K562 (cell line): ENCODE measurements around the gene FCRL4. TPM values are rescaled to one million over a fixed set of nuclear protein-coding genes. Genes with fewer than 3 reads are reported as not detected.

Source experiments
- ATAC-seq: fragments of 200-7000 bp; cut with Tn5 transposase; 3 replicates; pipeline ENCODE4 v1.9.1; 2020; ENCODE audit warnings: moderate library complexity
- BruUV-seq: library from RNA; stranded (reverse); fragments of 400-500 nt; replicated peaks from 2 replicates; lab custom pipeline; 2021; lab: Mats Ljungman, UMichigan
- CTCF ChIA-PET: fragments of 300-600 bp; formaldehyde crosslinking; extraction: SDS; loops from one replicate; lab custom pipeline; 2021; ENCODE audit warnings: low intra/inter-chr PET ratio; lab: Yijun Ruan, JAX
- POLR2A ChIA-PET: fragments of 300-600, 350-650 bp; sonication (Branson Sonifier 250); formaldehyde crosslinking; extraction: SDS; loops from one replicate; lab custom pipeline; 2021; ENCODE audit warnings: antibody characterized with exemption, inconsistent platforms; lab: Yijun Ruan, JAX
- DNase-seq, 4 experiments: peaks; one replicate each; pipeline versions ENCODE4 v3.0.0 to v3.0.0-alpha.2; 2011 to 2018; ENCODE audit warnings: low spot score in 3 of 4, mixed read lengths in 3 of 4; ENCODE audit errors: extremely low read depth in 1 of 4
- FAIRE-seq: peaks from 2 replicates; lab custom pipeline; 2011; peaks lifted over from hg19 to GRCh38; lab: Jason Lieb, UNC
- H2AFZ ChIP-seq: 2 replicates; pipeline ENCODE4 v1.6.0; 2011; ENCODE audit warnings: low read depth, low read length, control low read depth, inconsistent platforms
- H3K27ac ChIP-seq: fragments of 200-600 bp; 3 replicates; pipeline ENCODE4 v1.8.0; 2011; ENCODE audit warnings: low read depth, mild to moderate bottlenecking, control low read depth, inconsistent platforms, low read length, moderate library complexity, mixed read lengths; ENCODE audit errors: extremely low read depth
- H3K27me3 ChIP-seq, 2 experiments: fragments of 300-600 bp in 1 of 2; 2 replicates in 1 of 2; 3 replicates in 1 of 2; pipeline versions ENCODE4 v1.6.0 to v1.8.0; 2011; ENCODE audit warnings: inconsistent platforms in 2 of 2, low read length in 2 of 2, mild to moderate bottlenecking in 1 of 2, mixed read lengths in 1 of 2, moderate library complexity in 1 of 2; ENCODE audit not compliant: control insufficient read depth in 2 of 2, insufficient read depth in 2 of 2
- H3K36me3 ChIP-seq: fragments of 300-600 bp; 3 replicates; pipeline ENCODE4 v1.8.0; 2011; ENCODE audit warnings: mild to moderate bottlenecking, low read length, inconsistent platforms; ENCODE audit not compliant: control insufficient read depth, insufficient read depth
- H3K4me1 ChIP-seq, 2 experiments: fragments of 200-600 bp in 1 of 2; replicated peaks in 1 of 2; 2 replicates in 1 of 2; 3 replicates in 1 of 2; pipeline versions ENCODE4 v1.5.1 to v1.8.0; 2011; ENCODE audit warnings: inconsistent platforms in 2 of 2, low read length in 2 of 2, mild to moderate bottlenecking in 1 of 2, mixed read lengths in 1 of 2, moderate library complexity in 1 of 2; ENCODE audit not compliant: control insufficient read depth in 2 of 2, insufficient read depth in 2 of 2
- H3K4me2 ChIP-seq: 2 replicates; pipeline ENCODE4 v1.6.1; 2011; ENCODE audit warnings: low read length, control low read depth, inconsistent platforms, mixed read lengths; ENCODE audit not compliant: insufficient read depth
- H3K4me3 ChIP-seq: fragments of 200-600 bp; sonication (generic), shearing (Covaris generic); 2 replicates; pipeline ENCODE4 v1.5.1; 2016; ENCODE audit warnings: control low read depth, inconsistent platforms
- H3K79me2 ChIP-seq: fragments of 200-600 bp; 3 replicates; pipeline ENCODE4 v1.8.0; 2011; ENCODE audit warnings: low read length, inconsistent platforms; ENCODE audit not compliant: control insufficient read depth, insufficient read depth
- H3K9ac ChIP-seq, 2 experiments: 2 replicates each; pipeline versions ENCODE4 v1.6.0 to v1.6.1; 2011; ENCODE audit warnings: low read depth in 2 of 2, low read length in 2 of 2, control low read depth in 1 of 2, inconsistent platforms in 1 of 2, mild to moderate bottlenecking in 1 of 2, mixed read lengths in 1 of 2; ENCODE audit not compliant: insufficient read depth in 1 of 2
- H3K9me1 ChIP-seq: one replicate; pipeline ENCODE4 v1.6.0; 2011; ENCODE audit warnings: inconsistent platforms, mild to moderate bottlenecking, low read length, moderate library complexity; ENCODE audit not compliant: control insufficient read depth, insufficient read depth
- H3K9me3 ChIP-seq: replicated peaks from 2 replicates; pipeline ENCODE4 v1.5.1; 2011; ENCODE audit warnings: low read depth, low read length, inconsistent platforms; ENCODE audit not compliant: control insufficient read depth, insufficient read depth
- H4K20me1 ChIP-seq: replicated peaks from 2 replicates; pipeline ENCODE4 v1.6.1; 2011; ENCODE audit warnings: low read length, inconsistent platforms, mixed read lengths; ENCODE audit not compliant: control insufficient read depth, insufficient read depth
- ELF2 ChIP-seq: fragments of 250-450 bp; sonication (Bioruptor Pico); IDR thresholded peaks from 2 replicates; pipeline ENCODE4 v1.5.0; 2021; ENCODE audit warnings: mild to moderate bottlenecking
- HDGF ChIP-seq: fragments of 450-650 bp; IDR thresholded peaks from 2 replicates; pipeline ENCODE4 v1.6.1; 2016
- HMG20A ChIP-seq: fragments of 450-650 bp; formaldehyde crosslinking; conservative IDR thresholded peaks from 2 replicates; pipeline ENCODE4 v1.4.0; 2020; ENCODE audit warnings: mild to moderate bottlenecking, mixed read lengths
- MAFG ChIP-seq: fragments of 450-650 bp; conservative IDR thresholded peaks from 2 replicates; pipeline ENCODE4 v1.6.1; 2016; ENCODE audit warnings: missing genetic modification characterization, missing compliant biosample characterization
- MYNN ChIP-seq, 2 experiments: sonication (generic); formaldehyde crosslinking in 1 of 2; IDR thresholded peaks; 2 replicates each; pipeline versions ENCODE4 v1.5.0 to v1.6.1; 2016 to 2020; ENCODE audit warnings: antibody characterized with exemption in 1 of 2, missing genetic modification reagents in 1 of 2
- NCOA4 ChIP-seq: fragments of 450-650 bp; IDR thresholded peaks from 2 replicates; pipeline ENCODE4 v1.6.1; 2018; ENCODE audit warnings: mild to moderate bottlenecking; ENCODE audit not compliant: partially characterized antibody
- PTBP1 ChIP-seq: fragments of 200-400 bp; formaldehyde crosslinking; IDR thresholded peaks from 2 replicates; pipeline ENCODE4 v1.6.1; 2017; ENCODE audit warnings: low read depth, low read length
- SLC30A9 ChIP-seq: fragments of 250-450 bp; sonication (Bioruptor Pico); IDR thresholded peaks from 2 replicates; pipeline ENCODE4 v1.8.0; 2022; ENCODE audit warnings: mild to moderate bottlenecking, moderate library complexity
- TEAD4 ChIP-seq, 2 experiments: sonication (generic) in 1 of 2; formaldehyde crosslinking in 1 of 2; IDR thresholded peaks; 2 replicates each; pipeline versions ENCODE4 v1.6.1 to v1.8.0; 2012 to 2022; ENCODE audit warnings: borderline replicate concordance in 1 of 2, inconsistent platforms in 1 of 2, low read length in 1 of 2, mild to moderate bottlenecking in 1 of 2, missing genetic modification reagents in 1 of 2
- TGIF2 ChIP-seq: sonication (generic); formaldehyde crosslinking; IDR thresholded peaks from 2 replicates; pipeline ENCODE4 v1.8.1; 2022; ENCODE audit warnings: mild to moderate bottlenecking, missing genetic modification reagents, moderate library complexity
- ZBED1 ChIP-seq: IDR thresholded peaks from 2 replicates; pipeline ENCODE4 v1.6.1; 2014
- WGBS: fragments of 100-300 bp; shearing (Covaris generic); methylation state at CpG from one replicate; pipeline ENCODE4 v1.1.6; 2016; ENCODE audit warnings: low coverage, mixed read lengths; ENCODE audit not compliant: insufficient coverage; ENCODE audit errors: missing lambda C conversion rate; 5-methylcytosine and 5-hydroxymethylcytosine counted together
- in situ Hi-C: fragments of 300-500 bp; cut with MboI; formaldehyde crosslinking; loops from 4 replicates; pipeline ENCODE4 v1.15.0; 2018; ENCODE audit warnings: inconsistent platforms, mixed read lengths
- intact Hi-C: fragments of 100-400 bp; cut with micrococcal nuclease; formaldehyde crosslinking; loops from 2 replicates; pipeline ENCODE4 v1.14.2; 2022
- polyA plus RNA-seq, 8 experiments: library from polyadenylated mRNA; depleted of rRNA in 4 of 8; stranded (reverse) in 5 of 8; unstranded in 3 of 8; fragments of >200 nt; fragmentation: Nextera tagmentation in 2 of 8; fragmentation: Illumina TruSeq in 1 of 8; extraction: Ambion mirVana in 2 of 8; extraction: Trizol in 1 of 8; gene quantifications; 2 replicates each; pipeline versions ENCODE4 v1.2.1 to v1.2.3, GENCODE V29; 2011 to 2014; ENCODE audit warnings: inconsistent platforms in 1 of 8, missing spikeins in 1 of 8
- total RNA-seq, 7 experiments: library from RNA; depleted of rRNA in 6 of 7; stranded (reverse); fragments of >200 nt in 6 of 7; fragmentation: Illumina TruSeq in 2 of 7; extraction: Trizol in 2 of 7; gene quantifications; 2 replicates each; pipeline versions ENCODE4 v1.2.1 to v1.2.3, GENCODE V29; 2011 to 2021; ENCODE audit warnings: low replicate concordance in 1 of 7
- TF ChIP-seq, protein P1 (sequence below): fragments of 250-450 bp; sonication (Bioruptor Pico); IDR thresholded peaks from 2 replicates; pipeline ENCODE4 v1.4.0; 2020; ENCODE audit warnings: borderline replicate concordance

The FCRL4 gene
- total and polyA plus RNA-seq, 9 of the 15 experiments (the other 6 are each of a cell fraction or from before 2014, with no cell fraction given) = not detected

DNA sequence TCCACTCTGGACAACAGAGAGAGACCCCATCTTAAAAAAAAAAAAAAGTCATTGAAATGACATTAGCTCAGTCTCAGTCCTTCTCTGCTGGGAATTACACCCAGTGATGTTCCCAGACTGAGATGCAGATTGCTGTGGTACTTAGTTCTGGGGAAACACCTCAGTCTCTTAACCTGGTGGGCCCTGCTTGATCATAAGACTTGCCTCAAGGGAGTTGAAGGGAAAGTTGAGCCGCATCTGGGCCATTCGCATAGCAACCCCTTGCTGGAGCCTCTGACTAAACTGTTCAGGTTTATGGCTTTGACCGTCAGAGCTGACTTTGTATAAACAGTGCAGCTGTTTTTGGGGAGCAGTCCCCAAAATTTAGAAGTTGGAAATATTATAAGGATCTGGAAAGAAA, 13.4 kb downstream of the FCRL4 start (continued):
- TF ChIP-seq ZBED1 (no peak), MYNN (IDR thresholded peaks at IDR 0.05) (no peak), MYNN (CRISPR knock-in tag; IDR thresholded peaks at IDR 0.05) (no peak), HMG20A (no peak), MAFG (tag) (no peak), TGIF2 (CRISPR knock-in tag) (no peak), SLC30A9 (CRISPR knock-in tag) (no peak), NCOA4 (no peak)
- TF ChIP-seq, protein P1, sequence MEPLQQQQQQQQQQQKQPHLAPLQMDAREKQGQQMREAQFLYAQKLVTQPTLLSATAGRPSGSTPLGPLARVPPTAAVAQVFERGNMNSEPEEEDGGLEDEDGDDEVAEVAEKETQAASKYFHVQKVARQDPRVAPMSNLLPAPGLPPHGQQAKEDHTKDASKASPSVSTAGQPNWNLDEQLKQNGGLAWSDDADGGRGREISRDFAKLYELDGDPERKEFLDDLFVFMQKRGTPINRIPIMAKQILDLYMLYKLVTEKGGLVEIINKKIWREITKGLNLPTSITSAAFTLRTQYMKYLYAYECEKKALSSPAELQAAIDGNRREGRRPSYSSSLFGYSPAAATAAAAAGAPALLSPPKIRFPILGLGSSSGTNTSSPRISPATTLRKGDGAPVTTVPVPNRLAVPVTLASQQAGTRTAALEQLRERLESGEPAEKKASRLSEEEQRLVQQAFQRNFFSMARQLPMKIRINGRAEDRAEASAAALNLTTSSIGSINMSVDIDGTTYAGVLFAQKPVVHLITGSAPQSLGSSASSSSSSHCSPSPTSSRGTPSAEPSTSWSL (CRISPR knock-in tag) = no peak

- in situ Hi-C loops (no loop called here), intact Hi-C loops (loop anchor here (1.0 to 10.0 kb wide), 2 partner anchors 45 to 114 kb away; no protein-coding TSS in a partner anchor)
- no peak for ATAC-seq
- no peak overlapping the region for H3K9ac ChIP-seq
- no peak overlapping the region for H3K27ac ChIP-seq
- H3K4me2 ChIP-seq = no peak overlapping the region
- ChIA-PET CTCF (no interaction called here), POLR2A (interaction anchor here (0.8 kb wide), 1 partner anchor 17 kb away, joined by 5 read pairs; no protein-coding TSS in a partner anchor)
- no peak for FAIRE-seq
- 0 out of 2 replicates have a peak, but pooled peaks cover 3% of the 10 kb centered on the region for H4K20me1 ChIP-seq
- no peaks in the 10 kb centered on the region for H3K79me2 ChIP-seq
- H3K9me3 ChIP-seq = no peaks in the 10 kb centered on the region
- H3K36me3 ChIP-seq = no peaks in the 10 kb centered on the region
- H3K27me3 ChIP-seq = peaks cover 0 to 5% of the 10 kb centered on the region in 2 experiments; a peak in 1 of 5 replicates
- no peak overlapping the region for H3K4me3 ChIP-seq
- TF ChIP-seq SLC30A9 (CRISPR knock-in tag) (no peak), ELF2 (CRISPR knock-in tag) (no peak), HDGF (no peak), PTBP1 (no peak), TEAD4 (IDR thresholded peaks at IDR 0.05; ENCODE audit: low read length) (no peak), TEAD4 (CRISPR knock-in tag; IDR thresholded peaks at IDR 0.05; ENCODE audit: borderline replicate concordance) (no peak)
- H3K4me1 ChIP-seq = no peaks in the 10 kb centered on the region
- no TSS peak for BruUV-seq
- 11% methylated on average over 1 of the region's 1 CpG for WGBS
- no peak for DNase-seq
- H2AFZ ChIP-seq = no peak overlapping the region
- no peaks in the 10 kb centered on the region for H3K9me1 ChIP-seq
Observed at GRCh38 chr1:157580828-157581210, 17.1 kb downstream of the FCRL4 start.
